SK-N-SH treated with all-trans-retinoic acid at 6 μM for 48 hours (cell line): Measurements from ENCODE around the gene AURKB.

Experiments
- CREB5 ChIP-seq: fragments of 250-450 bp; sonication (Bioruptor Pico); IDR thresholded peaks from 2 replicates; pipeline ENCODE4 v1.5.1; 2020; ENCODE audit warnings: low read depth, mild to moderate bottlenecking, moderate library complexity
- GLIS3 ChIP-seq: fragments of 250-450 bp; sonication (Bioruptor Pico); IDR thresholded peaks from 2 replicates; pipeline ENCODE4 v1.5.0; 2020; ENCODE audit warnings: mild to moderate bottlenecking, moderate library complexity
- ISL1 ChIP-seq: fragments of 250-450 bp; sonication (Bioruptor Pico); IDR thresholded peaks from 2 replicates; pipeline ENCODE4 v2.1.2; 2022; ENCODE audit warnings: mild to moderate bottlenecking, moderate library complexity
- PATZ1 ChIP-seq: fragments of 250-450 bp; sonication (Bioruptor Pico); IDR thresholded peaks from 2 replicates; pipeline ENCODE4 v1.8.0; 2020; ENCODE audit warnings: mild to moderate bottlenecking, moderate library complexity, borderline replicate concordance
- SNAI2 ChIP-seq: fragments of 250-450 bp; sonication (Bioruptor Pico); IDR thresholded peaks from 2 replicates; pipeline ENCODE4 v1.5.0; 2020; ENCODE audit warnings: mild to moderate bottlenecking, moderate library complexity
- TOX ChIP-seq: fragments of 250-450 bp; sonication (Bioruptor Pico); IDR thresholded peaks from 2 replicates; pipeline ENCODE4 v1.8.0; 2021; ENCODE audit warnings: mild to moderate bottlenecking, moderate library complexity, borderline replicate concordance
- TSHZ2 ChIP-seq: fragments of 250-450 bp; sonication (Bioruptor Pico); IDR thresholded peaks from 2 replicates; pipeline ENCODE4 v1.5.0; 2020; ENCODE audit warnings: mild to moderate bottlenecking, moderate library complexity
- ZFP30 ChIP-seq: fragments of 450-650 bp; formaldehyde crosslinking; IDR thresholded peaks from 2 replicates; pipeline ENCODE4 v1.5.0; 2022; ENCODE audit warnings: mild to moderate bottlenecking, moderate library complexity
- ZNF8 ChIP-seq: fragments of 450-650 bp; formaldehyde crosslinking; IDR thresholded peaks from 2 replicates; pipeline ENCODE4 v1.5.0; 2020; ENCODE audit warnings: mild to moderate bottlenecking, moderate library complexity

GRCh38 chr17:8255499-8255898 lies 45.1 kb upstream of the AURKB start:
- TF ChIP-seq SNAI2 (CRISPR knock-in tag): no peak
- TF ChIP-seq TSHZ2 (CRISPR knock-in tag): no peak
- no peak for TF ChIP-seq ZFP30 (CRISPR knock-in tag)
- no peak for TF ChIP-seq GLIS3 (CRISPR knock-in tag)
- TF ChIP-seq PATZ1: no peak
- TF ChIP-seq CREB5: no peak
- TF ChIP-seq ISL1 (CRISPR knock-in tag): no peak
- TF ChIP-seq TOX (CRISPR knock-in tag): no peak
- TF ChIP-seq ZNF8 (CRISPR knock-in tag): no peak
